Measurements from ENCODE around the gene RAD51B. TPM values are rescaled to one million over a fixed set of nuclear protein-coding genes. Genes with fewer than 3 reads are reported as not detected.

Gene RAD51B
- total and polyA plus RNA-seq, 3 donors from 2014 or later = 5.5 to 22.5 (median 19.1) TPM

GRCh38 chr14:68335312-68335711 is 515.7 kb downstream of the RAD51B start:
- Histone ChIP-seq H3K4me1 (no peaks in the 10 kb centered on the region), H3K36me3 (ENCODE audit: low read depth, missing control alignments) (no peaks in the 10 kb centered on the region), H3K27me3 (no peaks in the 10 kb centered on the region), H3K9me3 (no peaks in the 10 kb centered on the region), H3K4me3 (no peak overlapping the region), H3K27ac (no peak overlapping the region)
- intact Hi-C loops (cut with DNase I; ENCODE audit: low total_unique reads) = no loop called here
- no peak for DNase-seq
- TF ChIP-seq, protein P1, sequence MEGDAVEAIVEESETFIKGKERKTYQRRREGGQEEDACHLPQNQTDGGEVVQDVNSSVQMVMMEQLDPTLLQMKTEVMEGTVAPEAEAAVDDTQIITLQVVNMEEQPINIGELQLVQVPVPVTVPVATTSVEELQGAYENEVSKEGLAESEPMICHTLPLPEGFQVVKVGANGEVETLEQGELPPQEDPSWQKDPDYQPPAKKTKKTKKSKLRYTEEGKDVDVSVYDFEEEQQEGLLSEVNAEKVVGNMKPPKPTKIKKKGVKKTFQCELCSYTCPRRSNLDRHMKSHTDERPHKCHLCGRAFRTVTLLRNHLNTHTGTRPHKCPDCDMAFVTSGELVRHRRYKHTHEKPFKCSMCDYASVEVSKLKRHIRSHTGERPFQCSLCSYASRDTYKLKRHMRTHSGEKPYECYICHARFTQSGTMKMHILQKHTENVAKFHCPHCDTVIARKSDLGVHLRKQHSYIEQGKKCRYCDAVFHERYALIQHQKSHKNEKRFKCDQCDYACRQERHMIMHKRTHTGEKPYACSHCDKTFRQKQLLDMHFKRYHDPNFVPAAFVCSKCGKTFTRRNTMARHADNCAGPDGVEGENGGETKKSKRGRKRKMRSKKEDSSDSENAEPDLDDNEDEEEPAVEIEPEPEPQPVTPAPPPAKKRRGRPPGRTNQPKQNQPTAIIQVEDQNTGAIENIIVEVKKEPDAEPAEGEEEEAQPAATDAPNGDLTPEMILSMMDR (IDR thresholded peaks at IDR 0.05) = no peak
- TF ChIP-seq POLR2A (IDR thresholded peaks at IDR 0.05) = no peak

GRCh38 chr14:68336165-68336564 is 516.6 kb downstream of the RAD51B start:
- Histone ChIP-seq H3K4me3 (no peak overlapping the region), H3K4me1 (no peaks in the 10 kb centered on the region), H3K27me3 (no peaks in the 10 kb centered on the region), H3K9me3 (no peaks in the 10 kb centered on the region), H3K36me3 (ENCODE audit: low read depth, missing control alignments) (no peaks in the 10 kb centered on the region), H3K27ac (no peak overlapping the region)
- WGBS, 2 donors = 96 to 100% methylated on average over 1 of the region's 1 CpG
- TF ChIP-seq, protein P1 (IDR thresholded peaks at IDR 0.05) = no peak
- TF ChIP-seq POLR2A (IDR thresholded peaks at IDR 0.05) = no peak
- intact Hi-C loops (cut with DNase I; ENCODE audit: low total_unique reads) = no loop called here
- no peak for DNase-seq

DNA sequence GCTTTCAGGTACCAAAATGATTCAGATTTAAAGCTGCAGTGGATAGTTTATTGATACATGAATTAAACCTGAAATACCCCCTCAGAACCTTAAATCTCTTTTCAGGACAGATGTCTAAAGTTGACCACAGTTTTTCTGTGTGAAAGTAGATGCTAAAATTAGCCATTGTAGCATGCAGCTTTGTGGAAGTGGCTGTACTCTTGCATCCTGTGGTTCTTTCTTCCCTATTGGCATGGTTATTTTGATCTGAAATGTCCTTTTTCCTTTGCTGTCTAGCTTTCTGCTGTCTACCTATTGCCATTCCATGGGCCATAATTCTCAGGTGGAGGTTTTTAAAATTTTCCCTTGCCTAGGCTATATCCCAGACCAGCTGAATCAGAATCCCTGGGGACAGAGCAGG is 517.7 kb downstream of the RAD51B start:
- Histone ChIP-seq H3K9me3 (no peaks in the 10 kb centered on the region), H3K27ac (no peak overlapping the region), H3K36me3 (ENCODE audit: low read depth, missing control alignments) (no peaks in the 10 kb centered on the region), H3K27me3 (no peaks in the 10 kb centered on the region), H3K4me3 (no peak overlapping the region), H3K4me1 (no peaks in the 10 kb centered on the region)
- no peak for DNase-seq
- intact Hi-C loops (cut with DNase I; ENCODE audit: low total_unique reads) = no loop called here
- no peak for TF ChIP-seq POLR2A (IDR thresholded peaks at IDR 0.05)
- TF ChIP-seq, protein P1 (IDR thresholded peaks at IDR 0.05) = no peak

GRCh38 chr14:68340262-68340661 is 520.7 kb downstream of the RAD51B start:
- no peak for TF ChIP-seq POLR2A (IDR thresholded peaks at IDR 0.05)
- TF ChIP-seq, protein P1 (IDR thresholded peaks at IDR 0.05) = no peak
- H3K27me3 ChIP-seq = no peaks in the 10 kb centered on the region
- 83 to 100% methylated on average over 1 of the region's 1 CpG for WGBS, 2 donors
- no peak overlapping the region for H3K27ac ChIP-seq
- DNase-seq = no peak
- no peaks in the 10 kb centered on the region for H3K4me1 ChIP-seq
- H3K9me3 ChIP-seq = no peaks in the 10 kb centered on the region
- H3K36me3 ChIP-seq (ENCODE audit: low read depth, missing control alignments) = no peaks in the 10 kb centered on the region
- intact Hi-C loops (cut with DNase I; ENCODE audit: low total_unique reads) = no loop called here
- H3K4me3 ChIP-seq = no peak overlapping the region

DNA sequence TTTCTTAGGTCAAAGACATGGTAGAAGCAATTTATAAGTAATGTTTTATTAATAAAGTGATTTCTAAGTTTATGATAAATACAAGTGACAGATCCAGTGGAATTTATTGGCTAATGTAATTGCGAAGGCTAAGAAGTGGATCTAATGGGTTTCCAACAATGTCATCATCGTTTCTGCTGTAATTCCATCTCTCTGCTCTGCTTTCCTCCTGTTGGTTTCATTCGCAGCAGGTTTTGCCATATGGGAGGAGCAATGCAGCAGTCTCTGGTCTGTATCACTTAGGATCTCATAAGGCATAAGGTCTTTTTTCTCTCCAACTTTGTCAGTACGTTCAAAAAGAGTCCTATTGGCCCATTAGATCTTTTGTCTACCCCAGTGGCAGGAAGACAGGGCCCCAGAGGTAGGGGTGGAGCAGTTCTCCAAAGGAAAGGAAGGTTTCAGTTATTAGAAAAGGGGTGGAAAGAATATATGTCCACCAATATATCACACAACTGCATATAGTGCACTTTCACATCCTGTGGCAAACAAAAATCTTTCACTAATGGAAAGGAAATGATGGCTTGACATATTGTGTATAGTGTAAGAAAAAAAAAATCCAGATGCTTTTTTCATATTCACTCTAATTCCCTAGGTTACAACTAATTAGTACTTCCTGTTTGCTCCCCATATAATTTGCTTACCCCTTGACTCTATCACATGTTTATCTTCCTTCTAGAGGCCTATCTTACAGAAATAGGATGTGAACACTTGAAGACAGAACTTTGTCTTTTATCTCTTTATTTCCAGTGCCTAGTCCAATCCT is 522.0 kb downstream of the RAD51B start:
- TF ChIP-seq POLR2A (IDR thresholded peaks at IDR 0.05) = no peak
- TF ChIP-seq, protein P1 (IDR thresholded peaks at IDR 0.05) = no peak
- no peaks in the 10 kb centered on the region for H3K9me3 ChIP-seq
- no peaks in the 10 kb centered on the region for H3K36me3 ChIP-seq (ENCODE audit: low read depth, missing control alignments)
- H3K27ac ChIP-seq = no peak overlapping the region
- intact Hi-C loops (cut with DNase I; ENCODE audit: low total_unique reads) = no loop called here
- DNase-seq = no peak
- H3K4me3 ChIP-seq = no peak overlapping the region
- WGBS, 2 donors = 90 to 92% methylated on average over 4 of the region's 4 CpGs
- no peaks in the 10 kb centered on the region for H3K27me3 ChIP-seq
- peaks cover 4% of the 10 kb centered on the region for H3K4me1 ChIP-seq
